Measurements from ENCODE around the gene BMAL1. TPM values are rescaled to one million over a fixed set of nuclear protein-coding genes. Genes with fewer than 3 reads are reported as not detected.

BMAL1 gene
- total RNA-seq, 1 donor from 2014 or later: 26.5 TPM

- no peak overlapping the region for H3K4me3 ChIP-seq
- no peak overlapping the region for H2AFZ ChIP-seq (replicated peaks)
- Mint-ChIP-seq H3K27ac (no peak overlapping the region), H3K9me3 (no peaks in the 10 kb centered on the region), H3K27me3 (ENCODE audit: insufficient read depth, low read depth) (peaks cover 2% of the 10 kb centered on the region), H3K4me1 (peaks cover 17% of the 10 kb centered on the region), H3K4me3 (no peak overlapping the region), H3K36me3 (no peaks in the 10 kb centered on the region)
- H3F3A ChIP-seq (ENCODE audit: low read depth): no peaks in the 10 kb centered on the region
- H3K27me3 ChIP-seq: peaks cover 5% of the 10 kb centered on the region
- H3K79me2 ChIP-seq (ENCODE audit: low read depth): no peaks in the 10 kb centered on the region
- no peaks in the 10 kb centered on the region for H3K4me1 ChIP-seq
- TF ChIP-seq EZH2phosphoT487 (IDR thresholded peaks at IDR 0.05) (no peak), EZH2 (IDR thresholded peaks at IDR 0.05) (no peak), CTCF (IDR thresholded peaks at IDR 0.05) (no peak)
- H3K27ac ChIP-seq: no peak overlapping the region
- H3K4me2 ChIP-seq: no peak overlapping the region
- DNase-seq (ENCODE audit: low spot score): no peak
- peaks cover 2% of the 10 kb centered on the region for H4K20me1 ChIP-seq (ENCODE audit: low read depth)
- H3K9ac ChIP-seq: no peak overlapping the region
- no peaks in the 10 kb centered on the region for H3K9me3 ChIP-seq (ENCODE audit: low read depth)
- no peaks in the 10 kb centered on the region for H3K36me3 ChIP-seq
Observed at GRCh38 chr11:13287036-13287435, 9.4 kb downstream of the BMAL1 start.

DNA sequence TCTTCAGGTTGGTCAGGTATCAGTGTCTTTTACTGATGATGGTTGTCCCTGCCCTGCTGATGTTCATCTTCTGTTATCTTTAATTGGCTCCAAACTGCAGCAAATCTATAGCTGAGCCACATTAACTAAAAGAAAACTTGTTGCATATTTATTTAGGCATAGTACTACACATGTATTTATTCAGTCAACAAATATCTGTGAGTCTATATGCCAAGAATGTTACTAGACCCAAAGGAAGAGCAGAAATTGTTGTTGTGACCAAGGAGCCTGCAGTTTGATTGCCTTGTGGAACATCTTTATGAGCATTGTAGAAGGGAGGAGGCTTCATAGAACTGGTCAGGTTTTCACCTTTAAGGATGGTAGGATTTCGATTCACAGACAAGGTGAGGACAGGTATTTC lies 10.1 kb downstream of the BMAL1 start:
- Mint-ChIP-seq H3K9me3 (no peaks in the 10 kb centered on the region), H3K36me3 (no peaks in the 10 kb centered on the region), H3K4me1 (peaks cover 19% of the 10 kb centered on the region), H3K27me3 (ENCODE audit: insufficient read depth, low read depth) (peaks cover 2% of the 10 kb centered on the region), H3K27ac (no peak overlapping the region), H3K4me3 (no peak overlapping the region)
- Histone ChIP-seq H3F3A (ENCODE audit: low read depth) (no peaks in the 10 kb centered on the region), H2AFZ (replicated peaks) (no peak overlapping the region), H3K4me1 (no peaks in the 10 kb centered on the region), H4K20me1 (ENCODE audit: low read depth) (no peaks in the 10 kb centered on the region), H3K9ac (no peak overlapping the region), H3K79me2 (ENCODE audit: low read depth) (no peaks in the 10 kb centered on the region), H3K4me3 (no peak overlapping the region), H3K4me2 (no peak overlapping the region), H3K27ac (no peak overlapping the region), H3K9me3 (ENCODE audit: low read depth) (no peaks in the 10 kb centered on the region), H3K36me3 (no peaks in the 10 kb centered on the region), H3K27me3 (no peaks in the 10 kb centered on the region)
- no peak for DNase-seq (ENCODE audit: low spot score)
- TF ChIP-seq EZH2phosphoT487 (IDR thresholded peaks at IDR 0.05) (no peak), EZH2 (IDR thresholded peaks at IDR 0.05) (no peak), CTCF (IDR thresholded peaks at IDR 0.05) (no peak)

GRCh38 chr11:13288375-13289029 lies 10.9 kb downstream of the BMAL1 start:
- Mint-ChIP-seq H3K36me3 (no peaks in the 10 kb centered on the region), H3K27ac (no peak overlapping the region), H3K4me1 (peaks cover 21% of the 10 kb centered on the region), H3K9me3 (no peaks in the 10 kb centered on the region), H3K4me3 (no peak overlapping the region), H3K27me3 (ENCODE audit: insufficient read depth, low read depth) (peaks cover 2% of the 10 kb centered on the region)
- Histone ChIP-seq H3K79me2 (ENCODE audit: low read depth) (no peaks in the 10 kb centered on the region), H2AFZ (replicated peaks) (no peak overlapping the region), H3K9ac (no peak overlapping the region), H3F3A (ENCODE audit: low read depth) (no peaks in the 10 kb centered on the region), H3K27me3 (no peaks in the 10 kb centered on the region), H3K4me2 (no peak overlapping the region), H3K4me3 (no peak overlapping the region), H3K27ac (no peak overlapping the region), H3K9me3 (ENCODE audit: low read depth) (no peaks in the 10 kb centered on the region), H3K4me1 (no peaks in the 10 kb centered on the region), H4K20me1 (ENCODE audit: low read depth) (no peaks in the 10 kb centered on the region), H3K36me3 (no peaks in the 10 kb centered on the region)
- DNase-seq (ENCODE audit: low spot score): no peak
- no peak for TF ChIP-seq CTCF (IDR thresholded peaks at IDR 0.05)
- no peak for TF ChIP-seq EZH2 (IDR thresholded peaks at IDR 0.05)
- no peak for TF ChIP-seq EZH2phosphoT487 (IDR thresholded peaks at IDR 0.05)

All from neural progenitor cell (in vitro differentiated cells).